ENCODE measurements around the gene FOXP1. TPM values are rescaled to one million over a fixed set of nuclear protein-coding genes. Genes with fewer than 3 reads are reported as not detected.

Gene FOXP1
- total RNA-seq, 1 experiment from 2014 or later: 31.8 TPM

DNA sequence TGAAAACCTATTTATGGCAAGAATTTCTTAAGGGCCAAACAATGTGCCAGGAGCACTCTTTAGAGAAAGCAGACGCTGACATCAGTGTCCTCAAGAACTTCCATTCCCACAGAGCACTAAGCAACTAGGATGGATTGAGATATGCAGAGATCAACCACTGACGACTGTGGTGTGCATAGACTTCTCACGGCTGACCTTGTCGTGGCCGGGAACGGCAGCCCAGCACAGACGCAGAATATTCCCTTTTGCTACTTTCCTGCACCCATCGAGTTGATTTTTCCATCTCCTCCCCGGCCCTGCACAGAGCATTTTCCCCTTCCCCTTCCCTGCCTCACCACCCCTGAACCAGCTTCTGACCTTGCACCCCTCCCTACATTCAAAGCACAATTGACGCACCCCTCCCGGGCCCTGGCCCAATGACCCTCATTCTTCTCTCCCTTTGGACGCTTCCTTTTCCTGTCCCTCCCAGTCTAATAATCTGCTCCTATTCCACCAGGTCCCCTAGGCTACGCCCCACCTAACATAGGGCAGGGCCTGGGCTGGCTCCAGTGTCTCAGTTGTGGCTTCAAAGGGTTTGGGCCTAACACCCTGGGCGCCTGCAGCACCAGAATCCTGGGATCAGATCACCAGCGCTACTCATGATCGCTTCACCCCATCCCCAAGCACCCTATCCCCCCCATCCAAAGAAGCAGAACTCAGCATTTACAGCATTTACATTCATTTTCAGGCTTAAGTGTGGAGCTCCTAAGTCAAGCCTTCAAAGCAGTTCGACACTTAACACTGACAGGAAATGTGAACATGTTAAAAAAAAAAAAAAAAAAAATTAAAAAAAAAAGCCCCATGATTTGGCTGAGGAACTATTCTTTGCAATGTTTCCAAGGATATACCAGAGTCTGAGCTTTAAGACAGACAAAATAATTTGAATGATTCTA, 151.2 kb downstream of the FOXP1 start:
- in situ Hi-C loops (cut with HindIII; ENCODE audit: low pct_unique_long_range_greater_than_20kb, low sequenced_read_pairs): no loop called here
- DNase-seq (ENCODE audit: low read depth): no peak

DNA sequence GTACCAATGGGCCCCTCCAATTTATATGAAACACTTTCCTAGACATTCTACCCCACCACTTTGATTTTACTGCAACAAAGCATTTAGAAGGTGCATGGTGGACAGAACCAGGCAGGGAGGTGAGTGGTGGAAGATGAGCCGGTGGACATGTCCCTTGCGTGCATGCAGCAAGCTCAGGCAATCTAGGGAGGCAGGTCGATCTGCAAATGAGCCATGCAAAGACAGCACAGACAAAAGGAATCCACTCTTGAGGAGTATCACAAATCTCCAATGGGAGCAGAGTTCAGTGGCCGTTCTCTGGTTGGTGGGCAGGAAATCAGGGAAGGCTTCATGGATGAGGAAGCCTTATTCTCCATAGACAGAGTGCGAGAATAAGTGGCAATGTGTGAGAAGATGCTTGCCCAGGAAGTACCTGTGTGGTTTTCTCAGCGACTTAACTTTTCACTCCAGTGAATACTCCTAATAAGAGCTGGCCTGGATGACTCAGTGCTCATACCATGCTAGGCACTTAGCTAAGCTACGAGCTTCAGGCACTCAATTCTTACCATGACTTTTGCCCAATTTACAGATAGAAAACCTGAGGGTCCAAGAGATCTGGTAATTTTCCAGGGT, 152.5 kb downstream of the FOXP1 start:
- in situ Hi-C loops (cut with HindIII; ENCODE audit: low pct_unique_long_range_greater_than_20kb, low sequenced_read_pairs): no loop called here

DNA sequence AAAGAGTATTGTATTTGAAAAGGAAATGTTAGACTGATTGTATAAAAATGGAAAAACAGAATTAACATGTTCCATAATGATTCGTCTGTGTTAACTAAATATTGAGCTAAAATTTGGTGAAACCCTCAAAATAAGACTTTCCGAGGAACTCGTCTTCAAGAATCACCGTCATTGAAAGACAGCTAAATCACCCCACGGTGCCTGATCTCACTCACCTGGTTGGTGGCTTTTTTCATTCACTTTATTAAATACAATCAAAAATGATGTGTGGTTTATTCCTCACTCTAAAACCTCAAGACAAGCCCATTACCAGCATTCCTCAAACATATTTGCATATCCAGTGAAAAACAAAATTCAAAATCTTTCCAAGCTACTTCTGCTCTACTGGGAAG, 153.9 kb downstream of the FOXP1 start:
- in situ Hi-C loops (cut with HindIII; ENCODE audit: low pct_unique_long_range_greater_than_20kb, low sequenced_read_pairs): no loop called here
- no peak for DNase-seq (ENCODE audit: low read depth)

More for the DNA sequence above, 152.5 kb downstream of the FOXP1 start:
- DNase-seq (ENCODE audit: low read depth): peak; percentile 66

DNA sequence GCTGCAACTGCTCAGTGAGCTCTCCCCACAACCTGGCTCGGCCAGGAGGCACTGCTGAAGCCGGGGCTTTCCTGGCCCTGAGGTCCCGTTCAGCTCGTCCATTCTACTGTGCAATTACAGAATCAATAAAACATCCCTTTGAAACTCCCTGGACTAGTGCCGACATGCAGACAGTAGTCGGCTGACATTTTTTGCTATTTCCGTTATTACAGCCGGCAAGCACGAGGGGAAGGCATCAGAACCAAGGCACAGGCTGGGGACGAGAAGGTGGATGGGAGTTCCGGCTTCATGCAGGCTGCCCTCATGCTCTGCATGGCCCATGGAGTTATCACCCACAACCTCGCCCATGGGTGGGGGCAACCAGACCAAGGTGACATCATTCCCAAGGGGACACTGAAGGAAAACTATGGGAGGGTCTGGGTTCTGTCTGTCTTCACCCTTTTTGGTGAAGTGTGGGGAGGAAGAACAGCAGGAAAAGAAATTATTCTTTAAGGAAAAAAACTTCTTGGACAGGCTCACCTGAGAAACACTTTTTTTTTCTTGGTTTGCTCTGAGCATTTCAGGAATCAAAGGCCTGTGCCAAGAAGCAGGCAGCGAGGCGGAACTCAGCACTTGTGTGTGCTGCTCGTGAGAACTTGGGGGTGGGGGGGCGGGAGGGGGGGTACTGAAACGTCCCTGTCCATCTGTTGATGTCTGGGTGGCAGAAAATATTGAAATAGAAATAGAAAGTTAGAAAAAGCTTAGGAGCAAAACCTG, 154.5 kb downstream of the FOXP1 start:
- peak; percentile 55 for DNase-seq (ENCODE audit: low read depth)
- in situ Hi-C loops (cut with HindIII; ENCODE audit: low pct_unique_long_range_greater_than_20kb, low sequenced_read_pairs): no loop called here

DNA sequence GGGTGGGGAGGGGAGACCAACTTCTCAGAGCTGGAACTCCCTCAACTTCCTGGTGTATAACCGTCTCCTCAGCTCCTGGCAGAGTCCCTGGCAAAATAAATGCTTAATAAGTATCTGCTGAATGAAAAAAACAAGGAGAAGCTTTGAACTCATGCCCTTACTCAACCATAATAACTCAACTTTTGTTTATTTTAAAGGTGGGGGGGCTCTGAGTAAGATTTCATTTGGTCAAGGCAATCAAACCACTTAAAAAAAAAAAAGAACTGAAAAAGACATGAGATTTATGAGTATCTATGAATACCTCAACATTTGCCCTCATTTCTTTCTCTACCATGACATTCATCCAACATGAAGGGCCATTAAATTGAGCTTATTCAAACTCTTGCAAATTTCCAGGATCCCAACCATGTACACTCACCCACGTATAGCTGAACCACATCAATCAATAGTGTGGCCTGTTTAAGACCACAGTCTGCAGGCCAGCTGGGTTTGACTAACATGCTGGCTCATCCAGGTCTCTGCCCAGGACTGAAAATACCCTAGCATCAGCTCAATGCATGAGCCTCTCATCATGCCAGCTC, 157.9 kb downstream of the FOXP1 start:
- peak; percentile 87 for DNase-seq (ENCODE audit: low read depth)
- in situ Hi-C loops (cut with HindIII; ENCODE audit: low pct_unique_long_range_greater_than_20kb, low sequenced_read_pairs): no loop called here

DNA sequence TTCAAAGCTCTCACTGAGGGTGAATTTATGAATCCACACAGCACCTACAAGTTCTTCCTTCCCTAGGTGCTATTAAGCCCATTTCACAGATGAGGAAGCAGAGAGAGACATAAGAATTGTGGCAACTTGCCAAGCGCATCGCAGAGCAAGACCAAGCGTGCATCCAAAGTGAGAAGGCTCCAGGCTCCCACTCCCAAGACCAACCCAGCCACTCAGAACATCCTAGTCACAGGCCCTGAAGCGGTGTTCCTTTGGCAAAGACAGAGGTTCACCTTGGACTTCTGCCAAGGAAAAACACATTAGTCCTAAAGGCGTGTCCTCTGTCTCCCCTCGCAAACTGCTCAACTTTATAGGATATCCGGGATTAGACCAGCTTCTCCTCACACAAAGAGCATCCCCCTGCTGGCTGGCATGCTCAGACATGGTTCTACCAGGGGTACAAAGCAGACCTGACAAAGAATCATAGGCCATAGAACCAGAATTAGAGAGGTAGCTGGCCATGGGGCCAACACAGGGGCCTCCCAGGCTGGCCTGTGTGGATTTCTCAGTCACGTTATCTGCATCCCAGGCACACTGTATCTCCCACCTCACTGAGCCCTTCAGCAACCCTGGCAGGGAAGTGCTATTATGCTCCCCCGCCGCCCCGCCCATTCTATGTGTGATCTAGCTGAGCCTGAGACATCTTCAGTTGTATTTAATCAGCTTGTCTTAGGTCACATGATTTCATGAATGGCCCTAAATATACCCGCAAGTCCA, 160.2 kb downstream of the FOXP1 start:
- DNase-seq (ENCODE audit: low read depth): peak; percentile 83

DNA sequence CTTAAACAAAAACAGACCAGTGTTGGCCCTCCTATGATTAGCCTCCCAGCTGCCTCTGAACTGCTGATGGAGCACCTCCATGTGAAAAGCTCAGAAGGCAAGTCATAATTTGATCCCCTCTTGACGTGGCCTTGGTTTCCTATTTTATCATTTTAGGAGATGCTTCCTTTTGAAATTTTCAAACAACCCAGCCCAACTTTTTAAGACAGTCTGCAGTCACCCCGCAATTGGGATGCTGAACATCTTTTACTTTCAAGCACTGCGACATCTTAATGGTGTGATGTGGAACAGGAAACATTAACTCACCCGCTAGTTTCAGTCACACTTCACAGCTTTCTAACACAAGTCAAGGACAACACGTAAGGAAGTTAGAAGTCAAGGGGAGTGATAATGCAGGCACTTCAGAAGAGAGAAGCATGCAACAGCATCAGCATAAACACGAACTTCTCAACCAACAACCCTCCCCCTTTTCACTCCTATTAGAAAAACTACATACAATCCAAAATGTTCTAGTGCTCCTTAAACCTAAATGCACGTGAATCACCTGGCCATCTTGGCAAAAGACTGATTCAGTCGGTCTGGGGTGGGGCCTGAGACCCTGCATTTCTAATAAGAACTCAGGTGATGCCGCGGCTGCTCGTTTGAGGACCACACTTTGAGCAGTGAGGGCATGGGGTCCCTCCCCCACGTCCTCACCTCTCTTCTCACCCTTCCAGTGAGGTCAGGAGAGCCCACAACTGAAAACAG, 161.5 kb downstream of the FOXP1 start:
- in situ Hi-C loops (cut with HindIII; ENCODE audit: low pct_unique_long_range_greater_than_20kb, low sequenced_read_pairs): no loop called here
- peak; percentile 55 for DNase-seq (ENCODE audit: low read depth)

More for the DNA sequence above, 160.2 kb downstream of the FOXP1 start:
- in situ Hi-C loops (cut with HindIII; ENCODE audit: low pct_unique_long_range_greater_than_20kb, low sequenced_read_pairs): no loop called here

DNA sequence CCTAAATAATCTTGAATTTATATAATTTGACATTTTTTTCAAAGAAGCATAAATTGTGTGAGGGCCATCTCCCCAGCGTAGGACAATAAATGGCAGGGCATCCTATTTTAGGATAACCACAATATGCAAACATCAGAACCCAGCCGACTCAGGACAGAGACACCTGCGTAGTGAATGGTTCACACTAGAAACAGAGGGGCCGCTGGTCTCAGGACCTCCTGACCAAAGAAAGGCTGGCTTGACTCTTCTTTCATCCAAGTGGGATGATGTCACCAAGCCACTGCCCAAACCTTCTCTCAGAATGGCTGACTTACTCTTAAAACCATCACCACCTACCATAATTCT, 162.1 kb downstream of the FOXP1 start:
- no peak for DNase-seq (ENCODE audit: low read depth)
- in situ Hi-C loops (cut with HindIII; ENCODE audit: low pct_unique_long_range_greater_than_20kb, low sequenced_read_pairs): no loop called here

DNA sequence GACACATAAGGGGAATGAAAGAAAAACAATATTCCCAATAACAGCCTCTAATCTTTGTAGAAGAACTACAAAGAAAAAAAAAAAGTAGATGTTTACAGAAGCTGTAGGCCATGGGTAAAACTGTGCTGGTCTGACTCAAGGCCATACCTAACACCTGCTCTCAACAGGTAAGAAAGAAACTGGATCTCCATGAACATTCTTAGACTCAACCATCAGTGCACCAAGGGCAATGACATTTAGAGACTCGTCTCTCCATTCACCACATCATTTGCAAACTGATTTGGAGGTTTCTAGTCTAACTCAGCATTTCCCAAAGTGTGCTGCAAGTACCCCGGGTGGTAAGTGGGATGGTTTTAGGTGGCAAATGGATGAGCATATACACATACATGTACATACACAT, 164.2 kb downstream of the FOXP1 start:
- in situ Hi-C loops (cut with HindIII; ENCODE audit: low pct_unique_long_range_greater_than_20kb, low sequenced_read_pairs): no loop called here
- DNase-seq (ENCODE audit: low read depth): no peak

DNA sequence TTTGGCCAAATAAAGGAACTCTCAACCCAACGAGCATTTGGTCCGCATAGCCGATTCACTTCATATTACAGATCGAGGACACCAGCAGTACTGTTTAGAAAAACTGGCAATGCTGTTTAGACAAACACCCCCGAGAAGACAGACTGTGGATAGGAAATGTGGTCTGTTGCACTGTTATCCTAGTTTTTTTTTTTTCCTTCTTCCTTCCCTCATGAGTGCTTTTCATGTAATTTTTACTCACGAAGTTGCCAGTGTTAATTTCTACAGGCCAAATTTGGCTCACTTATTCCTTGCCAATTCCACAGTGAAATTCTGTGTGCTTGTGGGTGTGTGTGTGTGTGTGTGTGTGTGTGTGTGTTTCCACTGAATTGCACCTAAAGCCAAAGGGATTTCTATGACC, 165.7 kb downstream of the FOXP1 start:
- no peak for DNase-seq (ENCODE audit: low read depth)

DNA sequence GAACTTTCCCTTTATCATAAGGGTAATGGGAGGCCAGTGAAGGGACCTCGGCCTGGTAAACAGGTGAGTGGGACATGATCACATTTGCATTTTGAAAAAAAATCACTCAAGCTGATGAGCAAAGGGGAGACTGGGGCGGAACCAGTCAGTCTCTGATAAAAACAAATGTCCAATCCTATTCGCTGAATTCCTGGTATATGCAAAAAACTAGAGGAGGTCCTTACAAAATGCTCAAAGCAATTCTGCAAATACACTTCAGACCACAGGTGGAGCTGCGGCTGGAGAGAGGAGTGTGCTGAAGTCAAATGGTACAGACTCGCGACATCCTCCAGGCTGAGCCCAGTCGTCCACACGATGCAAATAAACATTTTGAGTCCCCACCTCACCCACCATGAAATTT, 166.7 kb downstream of the FOXP1 start:
- in situ Hi-C loops (cut with HindIII; ENCODE audit: low pct_unique_long_range_greater_than_20kb, low sequenced_read_pairs): no loop called here
- peak; percentile 44 for DNase-seq (ENCODE audit: low read depth)

More for the DNA sequence above, 165.7 kb downstream of the FOXP1 start:
- in situ Hi-C loops (cut with HindIII; ENCODE audit: low pct_unique_long_range_greater_than_20kb, low sequenced_read_pairs): no loop called here

DNA sequence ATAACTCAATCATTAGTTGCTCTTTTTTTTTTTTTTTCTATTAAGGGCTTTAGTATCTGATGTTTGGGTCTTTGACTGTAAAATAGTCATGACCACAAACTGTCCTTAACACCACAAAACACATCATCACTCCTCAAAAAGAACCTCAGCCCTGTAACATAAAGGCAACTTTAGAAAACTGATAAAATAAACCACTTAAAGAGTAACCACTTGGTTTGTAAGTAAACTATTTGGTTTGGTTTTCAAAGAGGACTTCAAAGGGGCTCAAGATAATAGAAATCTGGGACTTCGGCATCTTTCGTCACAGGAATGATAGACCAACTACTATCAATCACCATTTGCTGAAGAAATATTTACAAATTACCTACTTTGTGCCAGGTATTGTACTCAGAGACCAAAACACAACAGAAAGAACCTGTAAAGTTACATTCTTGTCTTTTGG, 167.8 kb downstream of the FOXP1 start:
- DNase-seq (ENCODE audit: low read depth): no peak
- in situ Hi-C loops (cut with HindIII; ENCODE audit: low pct_unique_long_range_greater_than_20kb, low sequenced_read_pairs): no loop called here

DNA sequence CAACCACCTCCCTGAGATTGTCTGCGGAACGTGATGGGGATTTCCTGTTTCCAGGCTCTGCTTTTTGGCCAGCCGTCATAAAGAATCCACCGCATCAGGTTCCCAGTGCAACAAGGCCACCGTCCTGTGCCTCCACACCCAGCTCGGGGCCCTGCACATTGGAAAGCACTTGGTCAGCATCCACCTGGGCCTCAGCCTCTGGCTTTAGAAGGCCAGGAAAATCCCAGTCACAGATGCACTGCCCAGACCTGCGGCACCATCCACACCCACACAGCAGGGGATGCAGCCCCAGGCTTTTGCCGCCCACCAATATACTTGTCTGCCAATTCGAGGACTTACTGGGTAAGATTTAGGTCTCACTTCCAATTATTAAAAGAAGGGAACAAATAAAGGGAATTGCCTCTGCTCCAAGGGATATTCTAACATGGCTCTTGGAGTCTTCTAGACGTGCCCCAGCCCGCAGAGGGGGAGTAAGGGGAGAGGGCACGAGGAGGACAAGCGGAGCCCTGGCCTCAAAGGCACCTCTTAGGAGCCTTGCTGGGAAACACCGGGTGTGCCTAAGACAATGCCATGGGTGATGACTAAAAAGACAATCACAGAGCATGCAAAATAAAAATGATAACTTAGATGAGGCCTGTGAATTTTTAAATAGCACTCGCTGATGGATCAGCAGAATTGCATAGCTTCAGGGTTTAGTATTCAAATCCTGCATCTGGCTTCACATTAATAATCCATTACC, 169.2 kb downstream of the FOXP1 start:
- no peak for DNase-seq (ENCODE audit: low read depth)
- in situ Hi-C loops (cut with HindIII; ENCODE audit: low pct_unique_long_range_greater_than_20kb, low sequenced_read_pairs): no loop called here

DNA sequence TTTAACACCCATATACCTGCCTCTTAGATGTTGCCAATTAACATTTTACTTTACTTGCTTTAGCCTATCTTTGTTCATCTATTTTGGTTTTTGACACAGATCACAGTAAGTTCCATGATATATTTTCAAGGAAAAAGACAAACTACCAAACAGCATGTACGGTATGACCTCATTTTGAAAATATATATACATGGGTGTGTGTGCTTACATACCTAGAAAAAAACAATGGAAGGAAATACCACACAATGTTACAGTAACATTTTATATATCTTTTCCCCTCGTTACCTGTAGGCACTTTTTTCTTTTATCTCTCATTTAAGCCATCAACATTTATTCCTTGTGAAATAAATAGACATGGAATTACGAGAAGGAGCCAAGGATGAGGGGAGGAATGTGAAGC, 170.0 kb downstream of the FOXP1 start:
- DNase-seq (ENCODE audit: low read depth): no peak
- in situ Hi-C loops (cut with HindIII; ENCODE audit: low pct_unique_long_range_greater_than_20kb, low sequenced_read_pairs): no loop called here

DNA sequence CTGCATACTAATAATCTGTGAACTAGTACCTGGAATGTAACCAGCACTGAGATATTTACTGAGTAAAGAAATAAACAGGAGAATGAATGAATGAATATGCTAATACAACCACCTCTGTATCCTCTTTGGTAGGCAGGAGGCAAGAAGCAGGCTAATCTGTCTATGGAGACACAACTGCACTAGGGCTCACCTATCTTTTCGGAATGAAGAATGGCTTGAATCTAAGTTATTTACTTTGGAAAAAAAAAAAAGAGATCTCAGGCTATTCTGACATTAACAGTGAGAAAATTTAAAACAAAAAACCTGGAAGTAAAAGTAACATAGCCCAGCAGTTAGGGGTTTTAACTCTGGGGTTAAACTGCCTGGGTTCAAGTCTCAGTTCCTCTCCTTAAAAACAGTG, 174.2 kb downstream of the FOXP1 start:
- in situ Hi-C loops (cut with HindIII; ENCODE audit: low pct_unique_long_range_greater_than_20kb, low sequenced_read_pairs): no loop called here
- no peak for DNase-seq (ENCODE audit: low read depth)

DNA sequence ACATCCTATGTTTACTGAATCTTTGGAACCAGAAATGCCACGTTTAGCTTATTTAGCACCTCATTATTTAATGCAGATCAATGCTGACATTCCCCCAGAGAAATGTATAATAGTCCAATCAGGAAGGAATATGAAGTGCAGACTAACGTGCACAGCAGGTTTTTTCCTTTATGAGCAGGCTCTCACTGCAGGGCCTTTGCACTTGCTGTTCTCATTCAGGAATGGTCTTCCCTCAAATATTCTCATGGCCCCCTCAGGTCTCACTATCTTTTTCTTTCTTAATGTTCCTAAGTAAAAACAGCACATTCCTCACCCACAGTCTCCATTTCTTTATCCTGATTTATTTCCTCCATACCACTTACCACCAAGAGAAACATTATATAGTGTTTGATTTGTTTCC, 174.6 kb downstream of the FOXP1 start:
- no peak for DNase-seq (ENCODE audit: low read depth)
- in situ Hi-C loops (cut with HindIII; ENCODE audit: low pct_unique_long_range_greater_than_20kb, low sequenced_read_pairs): no loop called here

DNA sequence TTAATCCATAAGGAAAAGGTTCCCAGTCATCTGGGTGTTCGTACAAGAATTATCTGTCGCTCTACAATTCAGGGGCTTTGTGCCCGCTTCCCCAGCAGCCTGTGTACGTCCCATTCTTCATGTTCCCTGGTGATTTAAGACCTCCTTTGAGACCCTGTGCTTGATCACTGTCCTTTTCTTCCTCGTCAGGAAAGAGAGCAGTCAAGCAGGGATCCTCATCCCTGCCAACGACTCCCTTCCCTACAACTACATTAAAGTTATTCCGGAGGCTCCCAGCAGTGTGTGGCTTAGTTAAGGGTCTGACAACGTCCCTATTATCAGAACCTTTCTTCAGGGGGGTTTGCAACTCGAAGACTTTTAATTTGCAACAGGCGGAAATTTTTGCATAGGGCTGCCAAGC, 175.7 kb downstream of the FOXP1 start:
- in situ Hi-C loops (cut with HindIII; ENCODE audit: low pct_unique_long_range_greater_than_20kb, low sequenced_read_pairs): no loop called here
- DNase-seq (ENCODE audit: low read depth): no peak
